Fibroblast of peridontal ligament (primary cell): ENCODE results near the gene ROBO2.
A peak's percentile ranks its signal among the peaks of the same experiment; 100 is the strongest.

Source experiments
- DNase-seq: peaks from one replicate; pipeline ENCODE4 v3.0.0-alpha.2; 2010; ENCODE audit errors: extremely low read depth

The ROBO2 gene

DNA sequence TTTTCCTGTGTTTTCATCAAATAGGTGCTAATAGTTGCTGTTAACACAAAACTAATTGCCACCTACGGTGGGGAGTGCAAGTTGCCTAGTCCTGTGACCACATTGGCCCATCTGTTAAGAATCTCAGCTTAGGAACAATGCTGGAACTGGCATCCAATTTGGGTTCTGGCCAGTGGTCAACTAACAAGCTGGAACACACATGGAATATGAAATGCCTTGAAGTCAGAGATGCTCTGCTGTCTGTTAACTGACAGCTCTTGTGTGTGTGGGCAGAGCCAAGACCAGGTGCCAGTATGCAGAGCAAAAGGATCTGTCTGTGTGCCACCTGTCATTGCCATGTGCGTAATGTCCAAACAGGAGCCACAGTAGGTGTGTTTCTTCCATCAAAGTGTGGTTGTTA is 460.8 kb downstream of the ROBO2 start:
- no peak for DNase-seq

DNA sequence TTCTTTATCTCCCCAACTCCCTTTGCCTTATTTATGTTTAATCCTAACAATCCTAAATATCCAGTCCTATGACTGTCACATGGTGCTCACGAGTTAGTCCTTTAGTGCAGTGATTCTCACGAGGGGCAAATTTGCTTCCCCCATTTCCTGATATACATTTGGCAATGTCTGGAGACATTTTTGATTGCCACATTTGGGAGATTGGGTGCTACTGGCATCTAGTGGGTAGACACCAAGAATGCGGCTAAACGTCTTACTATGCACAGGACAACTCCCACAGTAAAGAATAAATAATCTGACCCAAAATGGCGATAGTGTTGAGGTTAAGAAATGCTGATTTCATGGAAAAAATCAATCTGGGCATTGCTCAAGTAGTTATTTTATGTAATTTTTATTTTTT is 466.5 kb downstream of the ROBO2 start:
- DNase-seq: no peak

DNA sequence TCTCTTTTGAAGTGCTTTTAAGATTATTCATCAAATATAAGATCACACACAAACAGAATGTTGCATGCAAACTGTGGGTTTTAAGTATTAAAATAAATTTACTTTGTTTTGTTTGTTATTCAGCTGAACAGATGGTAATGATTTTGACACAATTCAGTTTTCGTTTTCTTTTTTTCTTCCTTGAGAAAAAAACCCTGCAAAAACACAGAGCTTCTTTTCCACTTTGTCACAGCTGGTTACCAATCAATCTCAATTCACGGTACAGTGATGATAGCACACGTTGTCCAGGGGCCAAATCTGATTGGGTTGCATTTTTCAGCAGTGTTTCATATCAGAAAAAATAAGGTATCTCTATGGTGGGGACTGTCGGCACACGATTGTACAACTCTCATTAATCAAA is 473.6 kb downstream of the ROBO2 start:
- DNase-seq: no peak

DNA sequence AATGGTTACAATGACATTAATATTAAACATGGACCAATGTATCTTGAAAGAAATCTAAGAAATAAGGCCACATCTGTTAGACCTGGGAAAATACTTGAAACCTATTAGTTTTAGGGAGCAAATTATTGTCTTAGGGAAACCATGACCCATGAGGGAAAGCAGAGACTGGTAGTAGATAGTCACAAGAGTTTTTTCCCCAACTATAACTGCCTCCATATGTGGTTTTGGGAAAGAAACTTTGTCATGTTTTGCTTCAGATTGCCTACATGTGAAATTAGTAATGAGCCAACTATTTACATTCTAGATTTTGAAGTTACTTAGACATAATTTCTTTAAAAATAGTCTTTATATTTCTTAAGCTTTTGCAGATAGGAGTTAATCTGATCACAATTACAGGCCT is 474.9 kb downstream of the ROBO2 start:
- DNase-seq: no peak

DNA sequence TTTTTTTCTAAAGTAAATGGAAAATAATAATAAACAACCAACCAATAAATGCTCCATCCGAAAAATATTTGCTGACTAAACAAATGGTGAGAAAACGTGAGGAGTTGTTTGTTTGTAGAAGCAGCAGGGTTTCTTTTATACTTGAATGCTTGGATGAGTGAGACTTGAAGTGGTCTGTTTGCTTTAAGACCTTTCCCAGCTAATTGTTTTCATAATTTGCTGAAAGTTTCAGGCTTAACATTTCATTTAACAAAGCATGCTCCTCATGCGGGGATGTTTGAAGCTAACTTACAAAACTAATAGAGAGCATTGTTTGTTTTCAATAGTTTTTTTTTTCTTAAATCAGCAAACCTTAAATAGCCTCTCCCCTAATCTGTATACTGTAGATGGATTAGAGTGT is 484.6 kb downstream of the ROBO2 start:
- no peak for DNase-seq

DNA sequence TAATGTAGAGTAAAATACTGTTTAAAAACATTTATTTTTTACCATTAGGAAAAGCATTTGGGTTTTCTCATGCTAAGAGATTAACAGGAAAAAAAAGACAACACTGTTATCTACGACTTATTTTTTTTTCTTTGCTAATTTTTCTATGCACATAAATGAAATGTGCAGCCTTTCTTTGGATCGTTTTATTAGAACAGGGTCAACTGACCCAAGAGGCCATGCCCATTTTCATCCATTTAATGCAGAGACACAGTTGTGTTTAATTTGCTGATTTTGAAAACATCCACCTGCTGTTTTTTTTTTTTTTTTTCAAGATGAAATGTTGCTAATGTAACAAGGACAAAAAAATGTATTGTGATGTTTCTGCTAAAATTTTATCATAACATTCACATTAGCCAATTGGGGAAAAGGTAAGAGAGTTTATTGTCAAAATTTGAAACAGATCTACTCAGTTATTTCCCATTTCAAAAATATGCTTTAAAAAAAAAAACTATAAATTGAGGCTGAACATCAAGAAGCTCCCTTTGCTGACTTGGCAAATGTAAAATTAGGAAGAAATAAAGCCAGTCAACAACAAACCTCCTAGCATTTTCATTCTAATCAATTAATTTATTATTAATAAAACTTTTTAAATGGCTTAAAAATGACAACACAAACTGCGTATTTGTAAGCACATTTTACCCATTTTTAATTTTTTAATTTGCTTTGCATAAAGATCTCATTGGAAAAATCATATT is 485.2 kb downstream of the ROBO2 start:
- no peak for DNase-seq

DNA sequence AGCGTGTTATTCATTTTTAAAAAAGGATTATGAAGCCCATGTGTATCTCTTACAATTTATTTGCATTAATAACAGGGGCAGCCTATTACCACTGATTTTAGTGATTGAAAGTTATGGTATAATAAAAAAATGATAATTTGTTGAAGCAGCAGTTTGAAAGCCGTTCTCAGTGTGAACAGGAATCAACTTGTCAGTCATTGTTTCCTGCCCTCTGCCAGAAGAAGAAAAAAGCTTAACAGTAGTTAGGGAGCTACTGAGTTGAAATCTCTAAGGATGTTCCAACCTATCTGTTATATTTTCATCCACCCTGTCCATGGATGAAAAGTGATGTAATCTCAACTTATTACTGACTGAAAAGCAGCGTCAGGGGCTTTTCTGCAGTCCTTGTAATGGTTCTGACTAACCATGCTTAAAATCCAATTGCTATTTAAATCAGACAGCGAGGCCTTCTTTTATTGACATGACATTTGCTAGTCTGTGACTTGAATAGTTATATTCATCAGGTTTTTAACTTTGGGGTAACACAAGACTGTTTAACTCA is 486.7 kb downstream of the ROBO2 start:
- DNase-seq: no peak

DNA sequence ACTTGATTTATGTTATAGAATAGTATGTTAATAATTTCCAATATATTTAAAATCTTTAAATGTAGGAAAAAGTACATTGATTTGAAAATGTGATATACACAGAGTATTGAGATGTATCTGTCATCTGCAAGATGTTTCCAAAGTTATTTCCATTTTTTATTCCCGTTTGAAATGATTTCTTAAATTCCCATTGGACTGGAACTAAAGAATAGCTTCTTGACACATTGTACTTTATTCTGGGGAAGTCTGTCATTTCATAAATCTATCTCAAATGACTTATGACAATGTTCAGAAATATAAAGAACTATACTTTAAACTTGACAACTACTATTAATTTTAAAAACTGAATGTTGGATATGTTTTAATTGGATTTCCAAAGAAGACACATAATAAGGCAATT is 489.6 kb downstream of the ROBO2 start:
- DNase-seq: no peak

DNA sequence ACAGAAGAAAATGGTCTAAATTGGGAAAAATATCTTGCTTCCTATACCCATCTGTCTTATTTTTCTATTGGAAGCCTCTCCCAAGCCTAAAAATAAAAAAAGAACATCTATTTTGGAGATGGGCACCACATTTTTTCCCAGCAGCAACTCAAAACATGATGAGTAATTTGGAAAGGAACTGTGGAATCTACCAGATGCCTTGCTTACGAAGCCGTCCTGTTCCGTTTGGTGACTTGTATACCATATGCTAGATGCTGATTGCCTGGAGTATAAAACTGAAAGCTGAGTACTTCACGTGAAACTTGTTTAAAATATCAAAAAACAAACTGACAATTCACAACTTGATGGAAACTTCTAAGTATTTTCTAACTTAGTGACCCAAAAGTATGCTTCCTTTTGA is 491.0 kb downstream of the ROBO2 start:
- peak; percentile 31 for DNase-seq

DNA sequence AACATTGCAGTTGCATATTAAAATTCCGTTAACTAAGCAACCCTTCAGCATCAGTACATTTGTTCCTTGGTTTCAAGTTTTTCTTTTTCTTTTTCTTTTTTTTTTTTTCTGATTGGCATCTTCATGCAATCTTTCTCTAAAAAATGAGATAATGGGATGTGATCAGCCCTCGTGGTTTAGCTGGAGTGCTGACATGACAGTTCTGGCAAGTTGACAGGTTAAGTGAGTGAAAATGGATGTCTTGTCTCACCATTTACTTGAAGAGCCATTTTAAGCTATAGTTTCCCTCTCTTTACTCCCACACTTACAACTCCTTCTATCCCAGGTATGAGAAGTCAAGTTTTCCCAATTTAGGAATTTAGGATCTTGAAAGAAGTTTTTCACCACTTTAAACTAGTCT is 495.2 kb downstream of the ROBO2 start:
- DNase-seq: no peak

DNA sequence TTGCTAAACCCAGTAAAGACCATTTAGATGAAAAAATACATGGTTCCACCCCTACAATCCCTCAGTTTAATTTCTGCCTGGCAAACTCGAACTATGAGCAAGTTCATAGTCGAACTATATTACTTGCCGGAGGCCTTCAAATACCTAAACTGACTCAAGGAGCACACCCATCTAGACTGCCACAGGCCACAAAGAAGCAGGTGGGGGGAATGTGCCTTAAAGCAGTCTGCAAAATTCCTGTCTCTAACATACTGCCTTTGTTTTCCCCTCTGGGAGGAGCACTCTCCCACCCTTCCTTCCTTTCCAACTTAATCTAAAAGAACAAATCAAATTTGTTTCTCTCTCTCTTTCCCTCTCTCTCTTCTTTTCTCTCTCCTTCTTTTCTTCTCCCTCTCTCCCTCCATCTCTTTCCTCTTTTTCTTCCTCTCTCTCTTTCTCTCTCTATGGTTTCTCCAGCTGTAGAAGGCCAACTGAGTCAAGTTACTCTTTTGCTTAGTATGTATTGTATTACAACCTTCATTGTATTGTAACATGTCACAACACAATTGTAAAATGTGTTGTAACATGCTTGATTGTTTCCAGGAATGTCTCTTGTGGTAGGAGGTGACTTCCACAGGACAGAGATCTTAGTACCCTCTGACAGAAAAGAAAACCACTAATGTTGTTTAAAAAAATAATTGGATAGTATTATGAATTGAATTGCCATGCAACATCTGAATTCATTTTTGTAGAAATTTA is 496.3 kb downstream of the ROBO2 start:
- no peak for DNase-seq

DNA sequence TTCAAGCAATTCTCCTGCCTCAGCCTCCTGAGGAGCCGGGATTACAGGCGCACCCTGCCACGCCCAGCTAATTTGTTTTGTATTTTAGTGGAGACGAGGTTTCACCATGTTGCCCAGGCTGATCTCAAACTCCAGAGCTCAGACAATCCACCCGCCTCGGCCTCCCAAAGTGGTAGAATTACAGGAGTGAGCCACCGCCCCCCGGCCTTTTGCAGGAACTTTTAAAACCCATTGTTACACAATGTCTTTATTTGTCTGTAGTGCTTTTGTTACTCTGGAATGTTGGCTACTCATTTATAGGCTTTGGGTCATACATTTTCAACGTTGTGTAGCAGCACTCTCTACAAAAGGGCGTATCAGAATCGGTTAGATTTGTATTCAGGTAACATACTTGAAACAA is 499.1 kb downstream of the ROBO2 start:
- DNase-seq: no peak

DNA sequence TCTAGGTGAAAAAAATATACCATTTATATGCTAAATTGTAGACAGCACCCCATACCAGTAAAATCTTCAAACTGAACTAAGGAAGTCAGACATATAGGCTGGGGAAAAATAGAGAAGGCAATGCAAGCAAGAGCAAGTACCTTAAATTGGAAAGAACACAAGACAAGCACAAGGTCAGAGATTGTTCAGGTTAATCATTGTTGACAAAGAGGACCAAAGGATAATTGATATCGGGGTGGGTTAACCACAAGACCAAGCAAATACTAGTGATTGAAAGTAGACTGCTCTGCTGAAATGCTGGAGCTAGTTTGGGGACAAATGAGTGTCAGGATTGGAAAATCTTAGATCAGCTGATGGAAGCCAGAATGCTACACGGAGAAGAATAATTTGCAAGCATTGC is 499.8 kb downstream of the ROBO2 start:
- DNase-seq: no peak

DNA sequence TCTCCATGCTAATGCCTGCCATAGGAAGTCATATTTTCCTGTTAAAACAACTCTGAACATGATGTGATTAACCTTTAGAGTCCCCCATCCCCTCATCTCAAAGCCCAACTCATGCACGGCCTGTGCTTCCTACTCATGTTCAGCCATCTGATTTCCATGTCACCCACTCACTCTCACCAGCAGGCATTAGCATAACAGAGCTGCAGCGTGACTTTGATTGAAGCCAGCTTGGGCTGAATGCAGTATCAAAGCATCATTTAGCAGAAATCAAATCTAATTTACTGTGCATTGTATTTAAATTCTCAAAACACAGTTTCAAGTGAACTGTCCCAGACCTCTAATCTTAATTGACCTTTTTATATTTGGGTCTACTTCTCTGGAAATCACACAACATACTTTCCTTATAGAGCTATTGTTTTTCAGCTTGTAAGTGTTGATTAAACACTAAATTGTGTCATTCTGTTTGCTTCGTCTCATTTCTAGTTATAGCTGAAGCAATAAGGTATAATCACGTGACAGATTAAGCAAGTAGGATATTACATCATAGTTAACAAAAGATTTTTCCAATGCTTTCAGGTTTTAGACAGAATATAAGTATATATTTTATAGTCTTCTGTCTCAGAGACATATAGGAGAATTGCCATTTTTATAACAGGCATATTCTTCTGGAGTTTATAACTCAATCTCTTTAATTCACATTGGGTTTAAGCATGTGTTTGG is 501.5 kb downstream of the ROBO2 start:
- DNase-seq: no peak

DNA sequence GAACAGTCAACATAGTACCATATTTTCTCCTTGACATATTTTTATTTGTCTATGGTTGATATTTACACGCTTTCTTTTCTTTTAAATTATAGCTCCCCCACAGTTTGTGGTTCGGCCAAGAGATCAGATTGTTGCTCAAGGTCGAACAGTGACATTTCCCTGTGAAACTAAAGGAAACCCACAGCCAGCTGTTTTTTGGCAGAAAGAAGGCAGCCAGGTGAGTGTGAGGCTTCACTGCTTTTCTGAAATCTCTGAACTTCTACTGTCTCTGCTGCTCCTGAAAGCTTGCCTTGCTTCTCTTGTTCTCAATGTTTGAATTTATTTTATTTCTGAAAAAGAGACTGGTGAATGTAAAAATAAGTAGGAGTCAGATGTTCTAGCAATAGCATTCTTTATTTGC is 506.3 kb downstream of the ROBO2 start:
- DNase-seq: no peak

DNA sequence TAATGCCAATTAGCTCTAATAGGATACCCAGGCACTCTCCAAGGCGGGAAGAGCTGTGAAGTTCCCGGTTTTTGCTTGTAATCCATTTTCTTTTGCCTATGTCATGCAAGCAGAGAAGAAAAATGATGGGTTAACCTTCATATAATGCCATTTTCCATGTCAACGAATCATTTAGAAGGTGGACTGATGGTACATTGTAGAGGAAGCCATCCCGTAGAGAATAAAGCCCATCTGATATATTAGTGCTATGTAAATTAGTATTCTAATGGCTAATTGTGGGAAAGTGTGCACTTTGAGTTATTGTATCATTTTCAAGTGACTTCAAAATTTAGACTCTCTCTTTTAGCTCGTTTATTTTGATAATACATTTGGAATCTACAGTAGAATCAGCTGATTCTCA is 509.1 kb downstream of the ROBO2 start:
- DNase-seq: no peak

DNA sequence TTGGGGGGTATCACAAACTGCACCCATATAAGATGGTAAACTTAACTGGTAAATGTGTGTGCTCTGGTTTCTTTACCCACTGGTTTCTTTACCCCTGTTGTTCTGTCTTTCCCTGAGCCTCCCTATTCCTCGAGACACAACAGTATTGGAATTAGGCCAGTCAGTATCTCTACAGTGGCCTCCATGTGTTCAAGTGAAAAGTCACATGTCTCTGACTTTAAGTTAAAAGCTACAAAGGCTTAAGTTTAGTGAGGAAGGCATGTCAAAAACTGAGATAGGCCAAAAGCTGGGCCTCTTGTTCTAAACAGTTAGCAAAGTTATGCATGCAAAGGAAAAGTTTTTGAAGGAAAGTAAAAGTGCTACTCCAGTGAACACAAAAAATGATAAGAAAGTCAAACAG is 513.3 kb downstream of the ROBO2 start:
- DNase-seq: no peak

DNA sequence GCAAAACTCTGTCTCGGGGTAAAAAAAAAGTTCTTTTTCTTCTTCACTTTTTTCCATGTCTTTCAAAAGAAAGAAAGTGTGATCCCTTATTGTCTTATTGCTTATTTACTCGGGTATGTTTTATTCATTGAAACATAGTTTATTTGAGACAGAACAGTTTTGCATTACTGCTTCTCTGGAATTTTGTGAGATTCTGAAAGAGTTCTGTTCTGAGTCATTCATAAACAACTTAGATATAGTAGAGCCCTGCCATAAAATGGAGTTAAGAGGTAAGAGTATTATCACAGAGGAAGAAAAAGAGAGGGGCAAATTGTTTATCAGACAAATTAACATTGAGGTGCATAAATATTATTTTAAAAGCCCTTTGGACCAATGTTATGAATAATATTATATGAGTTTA is 522.2 kb downstream of the ROBO2 start:
- DNase-seq: no peak

DNA sequence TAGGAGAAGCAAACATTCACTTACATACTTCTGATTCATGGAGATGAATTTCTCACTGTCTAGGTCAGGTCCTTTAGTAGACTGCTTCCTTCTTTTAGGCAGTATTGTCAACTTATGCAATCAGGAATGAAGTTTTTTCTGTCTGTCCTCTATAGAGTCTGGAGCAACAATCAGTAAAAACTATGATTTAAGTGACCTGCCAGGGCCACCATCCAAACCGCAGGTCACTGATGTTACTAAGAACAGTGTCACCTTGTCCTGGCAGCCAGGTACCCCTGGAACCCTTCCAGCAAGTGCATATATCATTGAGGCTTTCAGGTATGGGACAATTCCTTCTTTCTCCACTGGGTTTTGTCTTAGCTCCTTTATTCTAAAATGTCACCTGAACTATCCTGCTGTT is 523.1 kb downstream of the ROBO2 start:
- DNase-seq: no peak

DNA sequence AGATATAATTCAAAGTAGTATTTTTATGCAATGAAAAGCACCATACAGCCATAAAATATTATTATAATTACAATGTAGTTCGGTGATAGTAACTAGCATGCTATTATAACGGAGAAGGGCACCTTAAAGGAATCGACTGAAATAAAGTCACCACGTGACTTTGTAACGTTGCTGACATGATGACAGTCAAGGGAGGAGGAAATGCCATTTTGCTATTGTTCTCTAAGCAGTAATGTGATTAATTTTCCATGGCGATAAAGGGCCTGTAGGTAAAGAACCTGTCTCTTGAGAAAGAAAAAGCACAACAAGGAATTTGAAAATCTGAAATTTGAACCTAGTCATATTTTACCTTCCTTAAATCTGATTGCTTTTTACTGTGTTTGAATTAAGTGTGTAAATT is 526.2 kb downstream of the ROBO2 start:
- no peak for DNase-seq

DNA sequence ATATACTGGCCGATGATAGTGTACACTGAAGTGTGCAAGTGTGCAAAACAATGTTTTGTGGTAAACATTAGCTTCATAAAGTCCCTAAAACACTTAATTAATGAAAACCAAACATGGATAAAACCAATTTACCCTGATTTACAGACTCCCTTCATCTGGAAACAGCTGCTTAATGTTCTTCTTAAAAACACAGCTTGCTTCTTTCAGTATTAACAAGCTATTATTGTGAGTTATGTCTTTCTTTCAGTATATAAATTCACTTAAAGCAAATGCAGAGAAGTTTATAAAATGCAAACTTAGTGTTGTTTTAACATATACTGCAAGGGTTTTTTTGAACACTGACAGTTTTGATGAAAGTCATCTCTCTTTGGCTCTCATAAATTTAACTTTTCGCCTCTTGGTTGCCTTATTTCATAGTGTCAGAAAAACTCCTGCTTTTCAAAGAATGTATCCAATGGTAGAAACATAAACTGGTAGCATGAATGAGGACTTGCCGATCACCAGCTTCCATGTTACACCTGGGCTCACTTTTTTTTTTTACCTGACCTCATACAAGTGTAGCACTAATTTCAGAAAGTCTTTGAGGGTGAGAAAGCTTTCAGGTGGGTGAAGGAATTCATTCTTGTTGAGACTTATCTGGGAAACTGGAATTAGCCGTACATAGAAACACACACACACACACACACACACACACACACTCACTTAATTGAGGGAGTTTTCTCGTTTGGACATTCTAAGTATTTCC is 532.2 kb downstream of the ROBO2 start:
- DNase-seq: no peak

DNA sequence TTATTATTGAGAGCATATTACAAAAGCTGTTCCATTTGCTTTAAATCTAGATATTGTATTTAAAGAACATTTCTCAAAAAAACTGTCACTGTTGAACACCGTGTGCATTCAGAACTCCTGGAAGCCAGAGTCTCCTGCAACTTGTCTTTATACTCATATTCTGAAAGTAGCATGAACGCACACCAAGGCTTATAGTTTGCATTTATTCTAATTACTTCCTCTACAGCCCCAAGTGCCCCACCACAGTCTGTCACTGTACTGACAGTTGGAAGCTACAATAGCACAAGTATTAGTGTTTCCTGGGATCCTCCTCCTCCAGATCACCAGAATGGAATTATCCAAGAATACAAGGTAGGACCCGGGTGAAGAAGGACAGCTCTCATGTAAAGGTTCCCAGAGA is 537.4 kb downstream of the ROBO2 start:
- DNase-seq: no peak
